Testis (tissue), 3 donors: Measurements from ENCODE around the gene TPR. TPM values are rescaled to one million over a fixed set of nuclear protein-coding genes. Genes with fewer than 3 reads are reported as not detected.

Experiments used
- DNase-seq: peaks from one replicate; pipeline ENCODE4 v3.0.0-alpha.2; 2019
- H3K27ac ChIP-seq, 2 donors: fragments of 200-600 bp; sonication (generic); one replicate each; pipeline ENCODE4 v1.5.1; 2019
- H3K27me3 ChIP-seq: fragments of 200-600 bp; sonication (generic); one replicate; pipeline ENCODE4 v1.5.1; 2019
- H3K36me3 ChIP-seq: fragments of 200-600 bp; sonication (generic); one replicate; pipeline ENCODE4 v1.5.1; 2017; ENCODE audit warnings: low read depth; ENCODE audit errors: missing control alignments
- H3K4me1 ChIP-seq: fragments of 200-600 bp; sonication (generic); one replicate; pipeline ENCODE4 v1.5.1; 2019
- H3K4me3 ChIP-seq, 2 donors: fragments of 200-600 bp; sonication (generic); one replicate each; pipeline ENCODE4 v1.5.1; 2017 to 2019
- H3K9me3 ChIP-seq: fragments of 200-600 bp; sonication (generic); one replicate; pipeline ENCODE4 v1.5.1; 2017
- CTCF ChIP-seq, 3 experiments: fragments of 450-650 bp in 2 of 3; fragments of 200-600 bp in 1 of 3; sonication (generic) in 1 of 3; IDR thresholded peaks; one replicate each; pipeline ENCODE4 v1.5.1; 2016 to 2019; ENCODE audit warnings: antibody characterized with exemption in 3 of 3, mild to moderate bottlenecking in 2 of 3, moderate library complexity in 1 of 3
- POLR2A ChIP-seq: fragments of 450-650 bp; IDR thresholded peaks from one replicate; pipeline ENCODE4 v1.6.1; 2017; ENCODE audit warnings: antibody characterized with exemption, mild to moderate bottlenecking, moderate library complexity
- WGBS, 2 donors: methylation state at CpG; one replicate each; pipeline ENCODE4 v1.1.5; 2018; 5-methylcytosine and 5-hydroxymethylcytosine counted together
- intact Hi-C: fragments of 100-400 bp; cut with DNase I; formaldehyde crosslinking; loops from one replicate; pipeline ENCODE4 v1.15.1; 2023; ENCODE audit warnings: low total_unique reads
- polyA plus RNA-seq: library from polyadenylated mRNA; stranded (reverse); fragments of 350-450 nt; fragmentation: Illumina TruSeq; extraction: RNeasy Lipid Tissue Mini Kit (QIAGEN cat#74804); gene quantifications from one replicate; pipeline ENCODE4 v1.2.3, GENCODE V29; 2014; ENCODE audit warnings: low read depth, low replicate concordance; ENCODE audit not compliant: insufficient read depth
- total RNA-seq, 2 donors: library from RNA; depleted of rRNA; stranded (reverse); fragments of >200 nt; gene quantifications; one replicate each; pipeline ENCODE4 v1.2.3, GENCODE V29; 2016

The TPR gene
- total and polyA plus RNA-seq, 3 donors from 2014 or later, result 47.4 to 249 (median 164) TPM

DNA sequence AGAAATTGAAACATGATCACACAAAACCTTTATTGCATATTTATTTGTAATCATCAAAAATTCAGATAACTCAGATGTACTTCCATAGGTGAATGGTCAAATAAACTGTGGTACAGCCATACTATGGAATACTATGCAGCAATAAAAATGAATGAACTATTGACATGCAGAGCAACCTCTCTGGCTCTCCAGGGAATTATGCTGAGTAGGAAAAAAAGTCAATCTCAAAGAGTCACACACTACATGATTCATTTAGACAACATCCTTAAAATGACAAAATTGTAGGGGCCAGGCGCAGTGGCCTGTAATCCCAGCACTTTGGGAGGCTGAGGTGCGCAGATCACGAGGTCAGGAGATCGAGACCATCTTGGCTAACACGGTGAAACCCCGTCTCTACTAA lies 104.0 kb downstream of the TPR start:
- Histone ChIP-seq H3K36me3 (no peaks in the 10 kb centered on the region), H3K27ac (no peak overlapping the region), H3K4me3 (no peak overlapping the region), H3K4me1 (no peaks in the 10 kb centered on the region), H3K27me3 (no peaks in the 10 kb centered on the region), H3K9me3 (no peaks in the 10 kb centered on the region)
- intact Hi-C loops, result no loop called here
- no peak for DNase-seq
- WGBS, 2 donors, result 85 to 95% methylated on average over 6 of the region's 6 CpGs
- TF ChIP-seq CTCF (IDR thresholded peaks at IDR 0.05), result no peak
- TF ChIP-seq POLR2A, result no peak

Other genes with a start within 250 kb of the TPR start
- under 1 TPM in 1 of 2 donors, not detected in 1; 0.24 TPM for gene PRG4, start 79.0 kb downstream of the TPR start, total RNA-seq
- 7.1 TPM for gene PRG4, start 79.0 kb downstream of the TPR start, polyA plus RNA-seq
- 10 to 100 TPM; 23.0 to 31.3 TPM for gene ODR4, start 585 bp upstream of the TPR start, total RNA-seq
- 11.8 TPM for gene ODR4, start 585 bp upstream of the TPR start, polyA plus RNA-seq
- gene PDC, start 85.9 kb upstream of the TPR start, total RNA-seq, result under 1 TPM; 0.37 to 0.39 TPM
- gene PDC, start 85.9 kb upstream of the TPR start, polyA plus RNA-seq, result not detected